Thyroid gland (tissue), 4 donors: ENCODE results near the gene TPT1.

Source experiments
- POLR2A ChIP-seq, 2 donors: fragments of 450-650 bp; IDR thresholded peaks; one replicate each; pipeline ENCODE4 v1.6.1; 2017; ENCODE audit warnings: antibody characterized with exemption in 2 of 2, mild to moderate bottlenecking in 2 of 2, moderate library complexity in 1 of 2
- TF ChIP-seq, protein P1 (sequence below), 6 experiments: fragments of 200-600 bp in 3 of 6; fragments of 450-650 bp in 3 of 6; sonication (generic) in 3 of 6; IDR thresholded peaks; one replicate each; pipeline ENCODE4 v1.5.1; 2016 to 2019; ENCODE audit warnings: antibody characterized with exemption in 6 of 6, mild to moderate bottlenecking in 2 of 6, inconsistent platforms in 1 of 6, moderate library complexity in 1 of 6

DNA sequence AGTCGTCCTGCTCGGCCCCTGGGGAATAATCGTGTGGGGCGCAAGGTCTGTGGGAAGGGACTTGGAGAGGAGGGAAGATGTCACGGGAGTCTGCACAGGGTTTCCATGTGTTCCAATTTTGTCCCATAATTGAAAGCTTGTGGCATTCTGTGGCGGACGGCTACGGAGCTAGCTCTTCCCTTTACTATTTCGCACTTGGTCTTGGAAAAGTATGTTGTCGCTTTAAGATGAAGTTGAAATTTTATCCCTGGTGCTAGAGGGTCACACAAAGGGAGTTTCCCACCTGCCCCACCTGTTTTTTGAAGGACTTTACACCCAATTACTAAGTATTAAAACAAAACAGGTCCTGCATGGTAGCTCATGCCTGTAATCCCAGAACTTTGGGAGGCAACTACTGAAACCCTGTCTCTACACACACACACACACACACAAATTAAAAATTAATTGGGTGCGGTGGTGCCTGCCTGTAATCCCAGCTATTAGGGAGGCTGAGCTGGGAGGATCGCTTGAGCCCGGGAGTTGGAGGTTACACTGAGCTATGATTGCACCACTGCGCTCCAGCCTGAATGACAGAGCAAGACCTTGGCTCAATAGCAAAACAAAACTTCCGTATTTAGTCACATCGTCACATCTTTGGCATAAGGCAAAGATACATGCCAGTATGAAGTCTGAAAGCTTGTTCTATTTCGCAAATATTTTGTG is 967 bp upstream of the TPT1 start:
- TF ChIP-seq, protein P1, sequence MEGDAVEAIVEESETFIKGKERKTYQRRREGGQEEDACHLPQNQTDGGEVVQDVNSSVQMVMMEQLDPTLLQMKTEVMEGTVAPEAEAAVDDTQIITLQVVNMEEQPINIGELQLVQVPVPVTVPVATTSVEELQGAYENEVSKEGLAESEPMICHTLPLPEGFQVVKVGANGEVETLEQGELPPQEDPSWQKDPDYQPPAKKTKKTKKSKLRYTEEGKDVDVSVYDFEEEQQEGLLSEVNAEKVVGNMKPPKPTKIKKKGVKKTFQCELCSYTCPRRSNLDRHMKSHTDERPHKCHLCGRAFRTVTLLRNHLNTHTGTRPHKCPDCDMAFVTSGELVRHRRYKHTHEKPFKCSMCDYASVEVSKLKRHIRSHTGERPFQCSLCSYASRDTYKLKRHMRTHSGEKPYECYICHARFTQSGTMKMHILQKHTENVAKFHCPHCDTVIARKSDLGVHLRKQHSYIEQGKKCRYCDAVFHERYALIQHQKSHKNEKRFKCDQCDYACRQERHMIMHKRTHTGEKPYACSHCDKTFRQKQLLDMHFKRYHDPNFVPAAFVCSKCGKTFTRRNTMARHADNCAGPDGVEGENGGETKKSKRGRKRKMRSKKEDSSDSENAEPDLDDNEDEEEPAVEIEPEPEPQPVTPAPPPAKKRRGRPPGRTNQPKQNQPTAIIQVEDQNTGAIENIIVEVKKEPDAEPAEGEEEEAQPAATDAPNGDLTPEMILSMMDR (IDR thresholded peaks at IDR 0.05), result no peak
- no peak for TF ChIP-seq POLR2A (IDR thresholded peaks at IDR 0.05)
